Esophagus squamous epithelium (tissue), 4 donors: ENCODE results near the gene ZSWIM8.

Source experiments
- POLR2A ChIP-seq, 4 donors: fragments of 450-650 bp; IDR thresholded peaks; one replicate each; pipeline ENCODE4 v1.6.1; 2017; ENCODE audit warnings: antibody characterized with exemption in 4 of 4, mild to moderate bottlenecking in 4 of 4, moderate library complexity in 3 of 4
- TF ChIP-seq, protein P1 (sequence below), 6 experiments: fragments of 450-650 bp in 4 of 6; fragments of 200-600 bp in 2 of 6; sonication (generic) in 2 of 6; IDR thresholded peaks; one replicate each; pipeline ENCODE4 v1.5.1; 2016 to 2019; ENCODE audit warnings: antibody characterized with exemption in 6 of 6, mild to moderate bottlenecking in 4 of 6, moderate library complexity in 4 of 6

DNA sequence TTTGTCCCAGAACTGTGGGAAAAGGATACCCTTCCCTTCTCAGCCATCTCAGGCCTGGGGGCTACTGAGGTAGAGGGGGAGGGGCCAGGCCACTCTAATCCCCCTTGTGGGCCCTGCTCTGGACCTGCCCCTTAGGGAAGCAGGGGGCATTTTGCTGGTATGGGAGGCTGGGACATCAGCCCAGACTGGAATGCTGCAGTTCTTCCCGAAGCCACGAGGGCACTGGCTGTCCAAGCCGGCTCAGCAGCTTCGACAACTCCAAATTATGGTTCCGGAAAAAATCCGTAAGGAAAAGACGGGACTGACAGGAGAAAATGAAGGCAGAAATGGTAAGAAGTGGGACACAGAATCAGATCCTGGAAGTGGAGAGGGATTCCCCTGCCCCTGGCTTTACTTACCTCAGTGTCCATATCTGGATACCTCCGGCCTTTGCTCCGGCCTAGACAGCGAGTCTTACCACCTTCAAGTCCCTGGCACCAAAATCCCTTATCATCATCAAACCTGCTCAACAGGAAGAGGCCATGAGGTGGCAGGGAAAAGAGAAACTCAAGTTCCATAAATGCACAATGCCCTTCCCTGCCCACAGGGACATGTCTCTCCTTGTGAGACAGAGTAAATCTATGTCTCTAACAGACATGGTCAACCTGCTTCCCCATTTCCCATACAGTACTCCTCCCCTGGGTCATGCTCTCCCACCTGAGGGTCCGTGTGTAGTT, 17.0 kb downstream of the ZSWIM8 start:
- TF ChIP-seq, protein P1, sequence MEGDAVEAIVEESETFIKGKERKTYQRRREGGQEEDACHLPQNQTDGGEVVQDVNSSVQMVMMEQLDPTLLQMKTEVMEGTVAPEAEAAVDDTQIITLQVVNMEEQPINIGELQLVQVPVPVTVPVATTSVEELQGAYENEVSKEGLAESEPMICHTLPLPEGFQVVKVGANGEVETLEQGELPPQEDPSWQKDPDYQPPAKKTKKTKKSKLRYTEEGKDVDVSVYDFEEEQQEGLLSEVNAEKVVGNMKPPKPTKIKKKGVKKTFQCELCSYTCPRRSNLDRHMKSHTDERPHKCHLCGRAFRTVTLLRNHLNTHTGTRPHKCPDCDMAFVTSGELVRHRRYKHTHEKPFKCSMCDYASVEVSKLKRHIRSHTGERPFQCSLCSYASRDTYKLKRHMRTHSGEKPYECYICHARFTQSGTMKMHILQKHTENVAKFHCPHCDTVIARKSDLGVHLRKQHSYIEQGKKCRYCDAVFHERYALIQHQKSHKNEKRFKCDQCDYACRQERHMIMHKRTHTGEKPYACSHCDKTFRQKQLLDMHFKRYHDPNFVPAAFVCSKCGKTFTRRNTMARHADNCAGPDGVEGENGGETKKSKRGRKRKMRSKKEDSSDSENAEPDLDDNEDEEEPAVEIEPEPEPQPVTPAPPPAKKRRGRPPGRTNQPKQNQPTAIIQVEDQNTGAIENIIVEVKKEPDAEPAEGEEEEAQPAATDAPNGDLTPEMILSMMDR (IDR thresholded peaks at IDR 0.05), result no peak
- TF ChIP-seq POLR2A (IDR thresholded peaks at IDR 0.05), result no peak
